Stimulated activated CD4-positive, alpha-beta T cell treated with anti-CD3 and anti-CD28 coated beads, Interleukin-15, amount 100 ng/mL, for 48 hours (primary cell): Measurements from ENCODE around the gene BTBD7.

ENCODE experiments used
- DNase-seq, 2 donors: peaks; one replicate each; pipeline ENCODE4 v3.0.0-alpha.2; 2020; ENCODE audit warnings: low read depth in 2 of 2

BTBD7 gene

DNA sequence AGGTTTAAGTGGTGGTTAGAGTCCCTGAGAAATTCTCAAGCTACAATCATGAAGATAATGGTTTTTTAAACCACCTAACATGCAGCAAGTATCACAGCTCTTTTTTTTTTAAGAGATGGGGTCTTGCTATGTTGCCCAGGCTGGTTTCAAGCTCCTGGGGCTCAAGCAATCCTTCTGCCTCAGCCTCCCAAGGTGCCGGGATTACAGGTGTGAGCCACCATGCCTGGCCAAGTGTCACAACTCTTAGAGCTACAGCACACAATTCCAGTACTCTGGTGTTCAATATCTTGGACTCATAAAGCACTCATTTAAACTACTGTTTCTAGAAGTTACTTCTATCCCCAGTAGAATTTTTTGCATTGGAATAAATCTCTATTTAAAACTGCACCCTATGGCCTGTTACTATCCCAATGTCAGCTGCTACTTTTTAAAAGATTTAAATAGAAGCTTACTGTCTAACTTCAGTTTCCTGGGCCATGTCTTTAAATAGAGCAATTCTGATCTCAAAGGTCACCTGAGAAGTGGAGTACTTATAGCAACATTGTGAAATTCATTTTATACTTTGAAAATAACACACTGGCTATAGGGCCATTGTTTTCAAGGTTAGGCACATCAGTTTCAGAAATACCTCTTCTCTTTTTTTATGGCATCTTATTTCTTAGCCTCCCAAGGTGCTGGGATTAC, 137.4 kb downstream of the BTBD7 start:
- DNase-seq = no peak
